Neural cell (in vitro differentiated cells): ENCODE data around the gene SALL4. TPM values are rescaled to one million over a fixed set of nuclear protein-coding genes. Genes with fewer than 3 reads are reported as not detected.

Experiments used
- H2AFZ ChIP-seq: fragments of 200-600, 300-800 bp; sonication (generic), shearing (Covaris generic); 2 replicates; pipeline ENCODE4 v1.6.0; 2014; ENCODE audit warnings: low read depth, mild to moderate bottlenecking, antibody characterized with exemption, low read length, moderate library complexity
- H3F3A ChIP-seq: fragments of 200-600 bp; shearing (Covaris generic); 2 replicates; pipeline ENCODE4 v1.6.1; 2016; ENCODE audit warnings: mild to moderate bottlenecking, moderate library complexity, mixed read lengths, antibody characterized with exemption, low read length; ENCODE audit not compliant: insufficient read depth, poor library complexity, severe bottlenecking
- H3K27ac ChIP-seq: fragments of 200-600, 300-800 bp; sonication (generic), shearing (Covaris generic); 2 replicates; pipeline ENCODE4 v1.5.1; 2014; ENCODE audit warnings: mild to moderate bottlenecking, low read length, moderate library complexity
- H3K27me3 ChIP-seq: fragments of 300-800, 200-600 bp; sonication (generic), shearing (Covaris generic); 2 replicates; pipeline ENCODE4 v1.6.0; 2014; ENCODE audit warnings: mild to moderate bottlenecking, low read depth, low read length, moderate library complexity; ENCODE audit not compliant: insufficient read depth
- H3K36me3 ChIP-seq: fragments of 300-800, 200-600 bp; sonication (generic), shearing (Covaris generic); 2 replicates; pipeline ENCODE4 v1.5.1; 2014; ENCODE audit warnings: mild to moderate bottlenecking, antibody characterized with exemption, low read length, moderate library complexity; ENCODE audit not compliant: insufficient read depth
- H3K4me2 ChIP-seq: fragments of 300-800, 200-600 bp; sonication (generic), shearing (Covaris generic); 2 replicates; pipeline ENCODE4 v1.6.0; 2014; ENCODE audit warnings: mild to moderate bottlenecking, low read length
- H3K4me3 ChIP-seq: fragments of 300-800, 200-600 bp; sonication (generic), shearing (Covaris generic); 2 replicates; pipeline ENCODE4 v1.5.1; 2014; ENCODE audit warnings: mild to moderate bottlenecking, low read length, moderate library complexity
- H3K79me2 ChIP-seq: fragments of 200-600 bp; shearing (Covaris generic); replicated peaks from 2 replicates; pipeline ENCODE4 v1.6.0; 2014; ENCODE audit warnings: mild to moderate bottlenecking, low read length, moderate library complexity; ENCODE audit not compliant: insufficient read depth
- H3K9ac ChIP-seq: fragments of 300-800, 200-600 bp; sonication (generic), shearing (Covaris generic); 2 replicates; pipeline ENCODE4 v1.6.1; 2016; ENCODE audit warnings: mild to moderate bottlenecking, low read length, mixed read lengths
- H3K9me2 ChIP-seq: fragments of 200-600 bp; shearing (Covaris generic); 2 replicates; pipeline ENCODE4 v1.6.1; 2016; ENCODE audit warnings: mild to moderate bottlenecking, low read length, mixed read lengths; ENCODE audit not compliant: insufficient read depth
- H3K9me3 ChIP-seq: fragments of 200-600, 300-800 bp; sonication (generic), shearing (Covaris generic); 2 replicates; pipeline ENCODE4 v1.6.1; 2016; ENCODE audit warnings: mild to moderate bottlenecking, mixed run types, low read length, moderate library complexity, mixed read lengths
- H4K20me1 ChIP-seq: fragments of 200-600 bp; shearing (Covaris generic); 2 replicates; pipeline ENCODE4 v1.6.1; 2016; ENCODE audit warnings: mild to moderate bottlenecking, mixed run types; ENCODE audit not compliant: insufficient read depth
- CTCF ChIP-seq: fragments of 450-650 bp; IDR thresholded peaks from 2 replicates; pipeline ENCODE4 v1.5.1; 2014; ENCODE audit warnings: antibody characterized with exemption, mild to moderate bottlenecking, moderate library complexity; ENCODE audit not compliant: poor library complexity, severe bottlenecking
- POLR2AphosphoS5 ChIP-seq: IDR thresholded peaks from 2 replicates; pipeline ENCODE4 v1.6.1; 2012
- polyA plus RNA-seq: library from polyadenylated mRNA; depleted of rRNA; stranded (reverse); fragments of >200 nt; gene quantifications from 2 replicates; pipeline ENCODE4 v1.2.3, GENCODE V29; 2014

The SALL4 gene
- polyA plus RNA-seq, 1 donor from 2014 or later, result 1.4 TPM

DNA sequence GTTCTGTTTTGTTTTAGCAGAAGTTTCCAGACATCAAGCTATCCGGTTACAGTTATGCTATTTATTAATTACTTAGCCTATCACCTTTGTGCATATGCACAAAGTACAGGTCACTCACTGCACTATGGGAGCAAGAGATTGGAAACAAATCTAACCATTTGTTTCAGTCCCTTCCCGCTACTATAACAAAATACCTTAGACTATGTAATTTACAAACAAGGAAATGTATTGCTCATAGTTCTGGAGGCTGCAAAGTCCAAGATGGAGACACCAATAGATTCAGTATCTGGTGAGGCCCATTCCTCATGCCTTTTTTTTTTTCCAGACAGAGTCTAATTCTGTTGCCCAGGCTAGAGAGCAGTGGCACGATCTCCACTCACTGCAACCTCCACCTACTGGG is 69.3 kb downstream of the SALL4 start:
- no peak for TF ChIP-seq POLR2AphosphoS5
- no peak for TF ChIP-seq CTCF
- Histone ChIP-seq H3K9me2 (no peaks in the 10 kb centered on the region), H3K27me3 (no peaks in the 10 kb centered on the region), H2AFZ (no peak overlapping the region), H4K20me1 (peaks cover 5% of the 10 kb centered on the region), H3K27ac (no peak overlapping the region), H3F3A (no peaks in the 10 kb centered on the region), H3K4me3 (no peak overlapping the region), H3K9me3 (no peaks in the 10 kb centered on the region), H3K4me2 (no peak overlapping the region), H3K36me3 (no peaks in the 10 kb centered on the region), H3K79me2 (no peaks in the 10 kb centered on the region), H3K9ac (no peak overlapping the region)

Other genes starting within 250 kb of the SALL4 start
- 56.1 and 63.1 TPM in 2 replicates for gene ATP9A, start 34.1 kb downstream of the SALL4 start, polyA plus RNA-seq